Thymus (tissue), 11 donors: ENCODE results near the gene GPA33. TPM values are rescaled to one million over a fixed set of nuclear protein-coding genes. Genes with fewer than 3 reads are reported as not detected.

ENCODE experiments used
- DNase-seq, 9 donors: peaks; one replicate each; pipeline ENCODE4 v3.0.0-alpha.2; 2013; ENCODE audit warnings: low spot score in 9 of 9, low read depth in 6 of 9, missing footprints in 1 of 9
- H3K27ac ChIP-seq, 2 donors: one replicate each; pipeline ENCODE4 v1.5.1; 2013; ENCODE audit warnings: control low read depth in 1 of 2, low read depth in 1 of 2, low read length in 1 of 2, mild to moderate bottlenecking in 1 of 2, moderate library complexity in 1 of 2
- H3K27me3 ChIP-seq, 2 donors: one replicate each; pipeline ENCODE4 v1.5.1; 2013; ENCODE audit warnings: low read length in 1 of 2; ENCODE audit not compliant: control insufficient read depth in 2 of 2, insufficient read depth in 1 of 2
- H3K36me3 ChIP-seq, 2 donors: one replicate each; pipeline ENCODE4 v1.5.1; 2013; ENCODE audit warnings: low read length in 1 of 2, mild to moderate bottlenecking in 1 of 2, moderate library complexity in 1 of 2; ENCODE audit not compliant: control insufficient read depth in 2 of 2, insufficient read depth in 2 of 2
- H3K4me1 ChIP-seq, 2 donors: one replicate each; pipeline ENCODE4 v1.5.1; 2013; ENCODE audit warnings: low read length in 2 of 2; ENCODE audit not compliant: control insufficient read depth in 2 of 2, insufficient read depth in 2 of 2
- H3K4me3 ChIP-seq, 2 donors: one replicate each; pipeline ENCODE4 v1.5.1; 2013; ENCODE audit warnings: low read length in 2 of 2, control low read depth in 1 of 2, mild to moderate bottlenecking in 1 of 2
- H3K9me3 ChIP-seq, 2 donors: one replicate each; pipeline ENCODE4 v1.5.1; 2013; ENCODE audit warnings: low read length in 1 of 2, mild to moderate bottlenecking in 1 of 2; ENCODE audit not compliant: control insufficient read depth in 2 of 2, insufficient read depth in 1 of 2
- WGBS: extraction: QIAGEN DNeasy Blood & Tissue Kit; methylation state at CpG from one replicate; pipeline ENCODE4 v1.1.7; 2013; 5-methylcytosine and 5-hydroxymethylcytosine counted together
- polyA plus RNA-seq: library from polyadenylated mRNA; stranded (reverse); fragments of 200-250 nt; gene quantifications from one replicate; pipeline ENCODE4 v1.2.3, GENCODE V29; 2013
- total RNA-seq: library from RNA; stranded (reverse); fragments of 120-200 nt; gene quantifications from one replicate; pipeline ENCODE4 v1.2.4, GENCODE V29; 2013
- donor health status: healthy.

GPA33 gene
- total and polyA plus RNA-seq, 2 donors, result 2.3 to 3.5 TPM

GRCh38 chr1:167059045-167059808 lies 30.9 kb downstream of the GPA33 start:
- H3K27me3 ChIP-seq, result no peaks in the 10 kb centered on the region
- DNase-seq, result peak in 8 of 9 donors; percentile 32 to 78 (median 64)
- WGBS, result 26% methylated on average over 17 of the region's 17 CpGs
- H3K9me3 ChIP-seq, result peaks cover 0 to 1% of the 10 kb centered on the region in 2 donors
- no peak overlapping the region for H3K4me3 ChIP-seq
- H3K36me3 ChIP-seq, result no peaks in the 10 kb centered on the region
- peaks cover 0 to 4% of the 10 kb centered on the region in 2 donors for H3K4me1 ChIP-seq
- no peak overlapping the region for H3K27ac ChIP-seq

DNA sequence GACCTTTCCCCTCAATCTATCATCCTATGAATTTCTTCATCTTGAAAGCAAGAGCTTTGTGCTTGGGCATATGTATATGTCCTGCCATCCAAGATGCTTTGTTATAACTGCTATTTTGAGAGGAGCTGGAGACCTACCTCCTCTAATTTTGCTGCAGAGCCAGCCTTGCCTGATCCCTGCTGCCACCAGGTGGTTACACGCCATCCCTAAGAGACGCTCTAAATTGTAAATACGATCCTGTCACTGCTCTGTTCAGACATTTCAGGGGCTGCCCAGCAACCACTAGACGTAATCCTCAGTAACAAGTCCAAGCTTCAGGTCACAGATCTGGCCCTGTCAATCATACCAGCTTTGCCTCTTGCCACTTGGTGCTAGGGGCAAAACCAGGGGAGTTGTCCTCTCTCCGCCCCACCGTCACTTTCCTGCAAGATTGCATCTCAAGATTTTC lies 32.9 kb downstream of the GPA33 start:
- Histone ChIP-seq H3K4me3 (no peak overlapping the region), H3K9me3 (peaks cover 0 to 1% of the 10 kb centered on the region in 2 donors), H3K27ac (no peak overlapping the region), H3K36me3 (no peaks in the 10 kb centered on the region), H3K27me3 (no peaks in the 10 kb centered on the region), H3K4me1 (peaks cover 0 to 4% of the 10 kb centered on the region in 2 donors)
- 56% methylated on average over 6 of the region's 6 CpGs for WGBS
- DNase-seq, result peak in 3 of 9 donors; percentile 27 to 66 (median 57)

DNA sequence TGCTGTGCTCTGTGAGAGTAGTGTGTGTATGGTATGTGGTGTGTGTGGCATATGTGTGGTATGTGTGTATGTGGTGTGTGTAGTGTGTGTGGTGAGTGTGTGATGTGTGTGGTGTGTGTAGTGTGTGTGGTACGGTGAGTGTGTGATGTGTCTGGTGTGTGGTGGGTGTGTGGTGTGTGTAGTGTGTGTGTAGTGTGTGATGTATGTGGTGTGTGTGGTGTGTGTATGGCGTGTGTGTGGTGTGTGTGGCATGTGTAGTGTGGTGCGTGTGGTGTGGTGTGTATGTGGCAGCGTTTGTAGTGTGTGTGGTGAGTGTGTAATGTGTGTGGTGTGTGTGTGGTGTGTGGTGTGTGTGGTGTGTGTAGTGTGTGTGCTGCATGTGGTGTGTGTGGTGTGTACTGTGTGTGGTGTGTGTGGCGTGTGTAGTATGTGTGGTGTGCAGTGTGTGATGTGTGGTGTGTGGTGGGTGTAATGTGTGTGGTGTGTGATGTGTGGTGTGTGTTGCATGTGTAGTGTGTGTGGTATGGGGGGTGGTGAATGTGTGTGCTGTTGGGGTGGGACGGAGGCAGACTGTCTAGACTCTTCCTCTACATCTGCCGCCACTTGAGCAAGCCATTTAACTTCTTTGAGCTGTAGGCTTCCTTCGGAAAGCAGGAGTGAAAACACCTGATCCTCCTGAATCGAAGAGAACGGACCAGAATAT lies 33.5 kb downstream of the GPA33 start:
- Histone ChIP-seq H3K9me3 (peaks cover 0 to 1% of the 10 kb centered on the region in 2 donors), H3K4me3 (no peak overlapping the region), H3K4me1 (peaks cover 0 to 4% of the 10 kb centered on the region in 2 donors), H3K27ac (no peak overlapping the region), H3K27me3 (no peaks in the 10 kb centered on the region), H3K36me3 (no peaks in the 10 kb centered on the region)
- DNase-seq, result no peak
- WGBS, result 88% methylated on average over 10 of the region's 10 CpGs

DNA sequence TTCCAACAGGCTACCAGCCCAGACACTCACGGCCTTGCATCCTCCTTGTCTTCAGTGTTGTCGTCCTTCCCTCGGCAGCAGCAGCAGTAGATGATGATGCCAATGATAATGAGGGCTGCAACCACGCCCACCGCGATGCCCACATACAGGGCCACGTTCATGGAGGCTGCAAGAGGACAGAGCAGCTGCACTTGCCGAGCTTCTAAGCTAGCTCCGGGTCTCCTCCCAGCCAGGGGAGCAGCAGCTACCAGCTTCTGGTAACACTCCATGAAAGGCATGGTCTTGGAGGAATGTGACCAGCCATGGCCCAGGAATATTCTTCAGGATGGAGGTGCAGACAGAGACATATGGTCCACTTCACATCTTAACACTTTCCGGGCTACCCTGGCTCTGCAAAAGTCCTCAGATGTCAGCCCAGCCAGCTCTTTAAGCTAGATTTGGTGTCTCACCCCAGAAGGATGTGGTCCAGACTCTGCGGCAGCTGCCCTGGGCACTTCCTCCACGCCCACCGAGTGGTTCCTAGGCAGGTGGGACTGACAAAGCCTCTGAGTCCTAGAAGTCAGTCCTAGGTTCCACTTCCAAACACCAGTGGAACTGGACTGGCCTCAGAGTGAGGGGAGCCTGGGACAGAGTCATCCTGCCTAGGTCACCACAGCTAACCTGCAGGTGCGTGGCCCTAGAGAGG lies 35.1 kb downstream of the GPA33 start:
- no peaks in the 10 kb centered on the region for H3K36me3 ChIP-seq
- peaks cover 0 to 4% of the 10 kb centered on the region in 2 donors for H3K4me1 ChIP-seq
- DNase-seq, result no peak
- 85% methylated on average over 14 of the region's 14 CpGs for WGBS
- peaks cover 0 to 1% of the 10 kb centered on the region in 2 donors for H3K9me3 ChIP-seq
- H3K27ac ChIP-seq, result no peak overlapping the region
- no peaks in the 10 kb centered on the region for H3K27me3 ChIP-seq
- H3K4me3 ChIP-seq, result no peak overlapping the region

DNA sequence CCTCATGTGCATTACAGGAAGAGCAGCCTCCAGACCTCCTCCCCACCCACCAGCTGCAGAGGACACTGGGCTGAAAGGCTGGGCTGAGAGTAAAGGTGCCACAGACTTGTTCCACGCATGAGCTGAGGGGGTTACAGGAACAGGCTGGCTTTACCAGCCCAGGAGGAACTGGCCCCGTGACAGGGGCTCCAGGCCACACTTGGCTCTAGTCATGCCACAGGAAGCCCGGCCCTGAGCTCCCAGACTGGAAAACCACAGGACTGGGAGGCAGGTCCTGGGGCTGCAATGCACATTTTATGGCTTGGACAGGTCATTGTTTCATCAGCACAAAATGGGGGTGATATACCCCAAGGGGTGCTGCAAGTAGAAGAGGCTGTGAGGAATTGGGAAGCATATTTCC lies 35.6 kb downstream of the GPA33 start:
- WGBS, result 90% methylated on average over 3 of the region's 3 CpGs
- Histone ChIP-seq H3K27me3 (no peaks in the 10 kb centered on the region), H3K36me3 (no peaks in the 10 kb centered on the region), H3K4me1 (peaks cover 0 to 4% of the 10 kb centered on the region in 2 donors), H3K9me3 (peaks cover 0 to 1% of the 10 kb centered on the region in 2 donors), H3K4me3 (no peak overlapping the region), H3K27ac (no peak overlapping the region)
- no peak for DNase-seq

DNA sequence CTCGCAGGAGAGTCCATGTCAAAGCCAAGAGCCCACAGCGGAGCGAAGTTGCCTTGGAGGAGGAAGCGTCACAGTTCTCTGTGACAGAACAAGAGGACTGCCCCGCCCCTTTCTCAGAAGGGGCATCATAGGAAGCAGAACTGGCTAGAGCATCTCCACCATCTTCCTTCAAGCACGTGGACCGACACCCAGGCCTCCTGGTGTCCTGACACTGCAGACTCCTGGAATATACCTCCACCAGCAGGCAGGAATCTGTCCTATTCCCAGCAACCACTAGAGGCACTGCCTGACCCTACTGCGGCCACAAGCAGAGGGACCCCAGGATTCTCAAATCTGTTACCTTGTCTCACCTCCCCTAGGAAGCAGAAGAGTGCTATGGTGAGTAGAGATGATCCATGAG lies 37.8 kb downstream of the GPA33 start:
- no peaks in the 10 kb centered on the region for H3K27me3 ChIP-seq
- no peaks in the 10 kb centered on the region for H3K36me3 ChIP-seq
- DNase-seq, result no peak
- peaks cover 0 to 1% of the 10 kb centered on the region in 2 donors for H3K9me3 ChIP-seq
- WGBS, result 94% methylated on average over 8 of the region's 8 CpGs
- H3K27ac ChIP-seq, result no peak overlapping the region
- no peak overlapping the region for H3K4me3 ChIP-seq
- no peaks in the 10 kb centered on the region for H3K4me1 ChIP-seq

GRCh38 chr1:167051907-167052306 lies 38.3 kb downstream of the GPA33 start:
- no peak for DNase-seq
- Histone ChIP-seq H3K27ac (no peak overlapping the region), H3K4me1 (no peaks in the 10 kb centered on the region), H3K4me3 (no peak overlapping the region), H3K9me3 (peaks cover 0 to 1% of the 10 kb centered on the region in 2 donors), H3K27me3 (no peaks in the 10 kb centered on the region), H3K36me3 (no peaks in the 10 kb centered on the region)
- WGBS, result 96% methylated on average over 5 of the region's 5 CpGs

GRCh38 chr1:167043752-167044488 lies 46.3 kb downstream of the GPA33 start:
- Histone ChIP-seq H3K36me3 (no peaks in the 10 kb centered on the region), H3K4me3 (peak overlapping the region; percentile 43 to 45), H3K9me3 (no peaks in the 10 kb centered on the region), H3K27me3 (no peaks in the 10 kb centered on the region), H3K27ac (peak overlapping the region; percentile 47 to 64), H3K4me1 (peaks cover 4 to 14% of the 10 kb centered on the region in 2 donors)
- DNase-seq, result peak in 8 of 9 donors; percentile 29 to 87 (median 71)
- WGBS, result 20% methylated on average over 21 of the region's 21 CpGs
